GM15510 (cell line): ENCODE results near the gene COX7A2L.

ENCODE experiments used
- POLR2A ChIP-seq: IDR thresholded peaks from 3 replicates; pipeline ENCODE4 v1.6.1; 2011; ENCODE audit warnings: borderline replicate concordance; ENCODE audit not compliant: insufficient read length; ENCODE audit errors: extremely low read depth

Gene COX7A2L

DNA sequence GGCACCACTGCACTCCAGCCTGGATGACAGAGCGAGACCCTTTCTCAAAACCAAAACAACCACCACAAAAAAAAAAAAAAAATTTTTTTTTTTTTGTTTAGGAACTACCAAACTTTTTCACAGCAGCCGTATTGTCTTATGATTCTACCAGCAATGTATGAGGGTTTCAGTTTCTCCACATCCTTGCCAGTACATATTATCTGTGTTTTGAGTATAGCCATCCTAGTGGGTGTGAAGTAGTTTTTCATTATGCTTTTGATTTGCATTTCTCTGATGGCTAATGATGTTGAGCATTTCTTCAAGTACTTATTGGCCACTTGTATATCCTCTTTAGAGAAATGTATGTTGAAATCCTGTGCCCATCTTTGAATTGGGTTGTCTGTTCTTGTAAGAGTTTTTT is 51.7 kb downstream of the COX7A2L start:
- TF ChIP-seq POLR2A, result no peak

DNA sequence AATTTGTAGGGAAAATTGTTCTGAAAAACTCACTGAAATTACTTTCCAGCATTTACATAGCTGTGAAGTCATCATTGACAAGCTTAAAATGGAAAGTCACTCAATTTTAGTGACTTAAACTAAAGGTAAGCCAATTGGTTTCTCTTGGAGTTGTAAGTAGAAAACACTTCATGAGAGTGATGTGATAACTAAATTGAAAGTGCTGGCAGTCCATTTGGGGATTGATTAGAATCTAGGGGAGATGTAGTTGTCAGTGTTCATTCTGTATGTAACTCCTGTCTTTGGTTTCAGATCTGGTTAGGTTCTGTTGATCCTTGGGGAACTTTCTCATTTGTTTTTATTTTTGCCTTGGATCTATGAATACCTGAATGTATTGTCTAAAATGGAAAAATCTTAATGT is 53.8 kb downstream of the COX7A2L start:
- TF ChIP-seq POLR2A, result no peak

DNA sequence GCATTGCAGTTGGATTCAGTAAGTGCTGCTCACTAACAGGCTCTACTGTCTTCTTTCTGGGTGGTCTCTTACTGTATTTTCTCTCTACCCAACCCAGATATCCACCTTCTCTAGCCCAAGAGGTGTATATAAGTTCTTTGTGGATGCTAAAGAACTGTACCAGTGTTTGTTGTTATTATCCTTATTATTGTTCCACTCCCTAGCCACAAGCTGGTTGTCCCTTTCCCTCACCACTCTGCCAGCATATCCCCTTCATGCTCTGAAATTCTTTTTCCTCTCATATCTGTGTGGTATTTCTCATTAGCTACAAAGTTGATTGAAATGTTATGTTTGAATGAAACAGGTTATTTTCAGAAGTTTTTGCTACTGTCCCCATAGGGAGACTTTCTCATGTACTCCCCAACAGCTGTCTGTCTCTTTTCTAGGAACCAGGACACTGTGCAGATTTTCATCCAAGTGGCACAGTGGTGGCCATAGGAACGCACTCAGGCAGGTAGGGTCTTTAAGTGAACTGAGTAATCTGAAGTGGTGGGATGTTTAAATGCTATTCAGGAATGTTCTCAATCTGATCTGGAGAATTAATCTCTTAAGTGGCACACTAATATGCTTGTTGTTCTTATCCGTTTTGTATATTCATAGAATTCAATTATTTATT is 56.8 kb downstream of the COX7A2L start:
- TF ChIP-seq POLR2A, result no peak

DNA sequence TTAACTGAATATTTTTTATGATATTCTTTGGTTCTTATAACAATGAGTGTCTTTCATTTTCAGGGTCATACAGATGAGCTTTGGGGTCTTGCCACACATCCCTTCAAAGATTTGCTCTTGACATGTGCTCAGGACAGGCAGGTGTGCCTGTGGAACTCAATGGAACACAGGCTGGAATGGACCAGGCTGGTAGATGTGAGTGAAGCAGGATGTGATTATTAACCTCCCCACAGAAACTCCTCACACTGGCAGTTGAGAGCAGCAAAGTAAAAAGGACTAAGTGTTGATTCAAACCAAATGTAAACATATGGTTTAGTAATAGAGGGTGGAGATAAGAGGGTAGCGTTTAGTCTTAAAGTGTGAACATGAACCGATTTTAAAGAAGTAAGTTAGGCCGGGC is 57.8 kb downstream of the COX7A2L start:
- TF ChIP-seq POLR2A, result no peak

DNA sequence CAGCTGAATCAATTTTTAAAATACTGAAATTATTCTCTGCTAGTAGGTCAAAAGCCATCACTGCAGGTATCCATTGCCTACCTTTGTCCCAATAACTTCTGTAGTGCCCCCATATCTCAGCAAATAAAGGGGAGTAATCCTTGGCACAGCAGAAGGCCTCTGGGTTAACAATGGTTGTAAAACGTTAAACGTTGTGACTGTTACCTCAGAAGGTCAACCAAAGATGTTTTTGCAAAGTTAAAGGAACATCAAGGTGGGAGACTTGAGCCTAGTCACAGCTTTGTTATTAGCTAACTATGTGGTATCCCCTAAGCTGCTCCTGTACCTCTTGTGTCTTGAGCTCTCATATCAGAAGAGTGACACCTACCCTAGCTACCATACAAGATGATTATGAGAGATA is 60.5 kb downstream of the COX7A2L start:
- no peak for TF ChIP-seq POLR2A
